Measurements from ENCODE around the gene LRRC23. TPM values are rescaled to one million over a fixed set of nuclear protein-coding genes. Genes with fewer than 3 reads are reported as not detected.

Gene LRRC23
- total RNA-seq, 1 donor from 2014 or later, result 14.5 TPM

DNA sequence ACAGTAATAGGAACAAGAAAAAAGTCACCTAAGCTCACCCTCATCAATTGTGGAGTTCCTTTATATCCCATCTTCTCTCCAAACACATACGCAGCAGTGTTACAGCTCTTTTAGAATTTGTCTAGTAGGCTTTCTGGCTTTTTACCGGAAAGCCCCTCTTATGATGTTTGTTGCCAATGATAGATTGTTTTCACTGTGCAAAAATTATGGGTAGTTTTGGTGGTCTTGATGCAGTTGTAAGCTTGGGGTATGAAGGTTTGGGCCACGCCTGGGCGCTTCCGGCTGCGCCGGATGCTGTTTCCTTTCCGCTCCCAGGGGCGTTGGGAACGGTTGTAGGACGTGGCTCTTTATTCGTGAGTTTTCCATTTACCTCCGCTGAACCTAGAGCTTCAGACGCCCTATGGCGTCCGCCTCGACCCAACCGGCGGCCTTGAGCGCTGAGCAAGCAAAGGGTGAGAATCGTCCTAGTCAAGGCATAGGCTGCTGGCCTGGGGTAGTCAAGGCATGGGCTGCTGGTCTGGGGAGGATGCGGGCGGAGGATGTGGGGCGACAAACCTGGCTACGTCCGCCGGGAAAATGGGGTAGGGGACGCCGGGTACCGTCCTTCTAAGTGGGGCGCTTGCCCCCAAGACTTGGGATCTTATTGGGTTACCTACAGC, 39.2 kb downstream of the LRRC23 start, which contains the start of the genes C12orf57 and RNU7-1:
TSS of gene C12orf57 (plus strand) at position 301 of the 659 bp plus-strand sequence. CDS start at position 401, 100 bp downstream.
TSS of gene RNU7-1 (plus strand) at position 95 of the 659 bp plus-strand sequence.
- DNase-seq (ENCODE audit: low read depth), result peak; percentile 88
- no peak for TF ChIP-seq CTCF (conservative IDR thresholded peaks at IDR 0.05; ENCODE audit: low read depth, low read length)
- H3K4me3 ChIP-seq (ENCODE audit: low read depth, low read length), result peak within 1 kb of the TSS; percentile 75

DNA sequence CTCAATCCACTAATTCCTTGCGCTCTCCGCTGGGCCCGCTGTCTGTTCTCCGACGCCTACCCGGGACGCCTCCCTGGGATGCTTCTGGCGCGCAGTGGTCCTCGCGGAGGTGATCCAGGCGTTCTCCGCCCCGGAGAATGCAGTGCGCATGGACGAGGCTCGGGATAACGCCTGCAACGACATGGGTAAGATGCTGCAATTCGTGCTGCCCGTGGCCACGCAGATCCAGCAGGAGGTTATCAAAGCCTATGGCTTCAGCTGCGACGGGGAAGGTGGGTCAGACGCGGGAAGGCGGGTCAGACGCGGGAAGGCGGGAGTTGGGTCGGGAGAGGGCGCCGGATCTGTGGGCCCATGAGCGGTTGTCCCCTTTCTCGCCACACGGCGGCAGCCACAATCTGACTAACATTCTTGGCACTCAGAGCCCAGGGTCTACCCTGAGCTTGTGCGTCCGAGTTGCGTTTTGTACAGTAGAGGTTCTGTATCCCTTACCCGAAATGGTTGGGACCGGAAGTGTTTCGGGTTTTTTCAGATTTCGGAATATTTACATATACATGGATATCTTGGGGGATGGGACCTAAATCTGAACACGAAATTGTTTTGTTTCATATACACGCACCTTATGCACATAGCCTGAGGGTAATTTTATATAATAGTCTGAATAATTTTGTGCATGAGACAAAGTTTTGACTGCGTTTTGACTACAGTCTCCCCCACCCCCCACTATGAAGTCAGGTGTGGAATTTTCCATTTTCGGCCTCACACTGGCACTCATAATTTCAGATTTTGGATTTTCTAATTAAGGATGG, 40.0 kb downstream of the LRRC23 start:
- peak; percentile 83 for TF ChIP-seq CTCF (conservative IDR thresholded peaks at IDR 0.05; ENCODE audit: low read depth, low read length)
- no peak for DNase-seq (ENCODE audit: low read depth)
- H3K4me3 ChIP-seq (ENCODE audit: low read depth, low read length), result peak overlapping the region; percentile 75

DNA sequence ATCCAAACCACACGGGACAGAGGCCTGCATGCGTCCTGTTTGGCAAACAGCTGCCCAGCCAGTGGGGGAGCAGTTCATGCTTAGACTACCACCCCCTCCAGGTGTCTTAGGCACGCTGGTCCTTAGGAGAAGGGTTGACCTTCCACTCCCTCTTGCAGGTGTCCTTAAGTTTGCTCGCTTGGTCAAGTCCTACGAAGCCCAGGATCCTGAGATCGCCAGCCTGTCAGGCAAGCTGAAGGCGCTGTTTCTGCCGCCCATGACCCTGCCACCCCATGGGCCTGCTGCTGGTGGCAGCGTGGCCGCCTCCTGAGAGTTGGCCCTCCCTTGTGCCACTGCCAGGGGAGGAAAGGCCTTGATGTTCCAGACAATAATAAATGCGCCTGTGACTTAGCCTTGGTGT, 41.0 kb downstream of the LRRC23 start:
- H3K4me3 ChIP-seq (ENCODE audit: low read depth, low read length), result peak overlapping the region; percentile 64
- no peak for TF ChIP-seq CTCF (conservative IDR thresholded peaks at IDR 0.05; ENCODE audit: low read depth, low read length)
- DNase-seq (ENCODE audit: low read depth), result no peak

GRCh38 chr12:6946033-6946919, 41.7 kb downstream of the LRRC23 start:
- TF ChIP-seq CTCF (conservative IDR thresholded peaks at IDR 0.05; ENCODE audit: low read depth, low read length), result no peak
- peak overlapping the region; percentile 64 for H3K4me3 ChIP-seq (ENCODE audit: low read depth, low read length)
- DNase-seq (ENCODE audit: low read depth), result no peak

DNA sequence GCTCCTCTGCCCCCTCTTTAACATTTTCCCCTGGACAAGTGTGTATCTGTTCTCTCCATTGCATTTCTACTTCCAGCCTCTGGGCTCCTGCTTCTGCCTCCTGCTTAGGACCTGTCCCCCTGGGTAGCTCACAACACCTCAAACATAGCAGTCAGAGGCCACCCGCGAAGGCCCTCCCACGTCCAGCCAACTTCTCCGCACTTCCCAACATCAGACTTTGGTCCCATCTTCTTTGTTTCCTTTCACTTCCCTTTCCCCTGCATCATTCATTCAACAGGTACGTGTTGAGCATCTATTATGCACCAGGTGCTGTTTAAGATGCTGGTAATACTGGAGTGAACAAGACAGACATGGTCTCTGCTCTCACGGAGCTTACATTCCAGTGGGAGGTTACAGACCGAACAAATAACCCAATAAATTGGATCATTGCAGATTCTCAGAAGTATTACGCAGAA, 42.3 kb downstream of the LRRC23 start:
- no peak for DNase-seq (ENCODE audit: low read depth)
- peak overlapping the region; percentile 64 for H3K4me3 ChIP-seq (ENCODE audit: low read depth, low read length)
- no peak for TF ChIP-seq CTCF (conservative IDR thresholded peaks at IDR 0.05; ENCODE audit: low read depth, low read length)

DNA sequence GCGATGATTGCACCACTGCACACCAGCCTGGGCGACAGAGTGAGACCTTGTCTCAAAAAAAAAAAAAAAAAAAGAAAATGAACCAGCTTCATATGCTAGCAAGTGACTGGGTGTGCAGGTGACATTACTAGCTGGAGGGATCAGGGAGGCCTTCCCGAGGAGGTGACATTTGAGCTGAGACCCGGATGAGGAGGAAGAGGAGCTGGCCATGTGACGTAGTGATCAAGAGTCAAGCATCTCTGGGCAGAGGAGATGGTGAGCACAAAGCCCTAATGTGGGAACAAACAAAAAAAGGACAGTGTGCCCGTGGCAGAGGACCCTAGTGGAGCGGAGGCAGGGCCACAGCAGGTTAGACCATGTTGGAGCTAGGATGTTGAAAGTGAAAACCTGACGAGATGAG, 43.0 kb downstream of the LRRC23 start:
- H3K4me3 ChIP-seq (ENCODE audit: low read depth, low read length), result no peak overlapping the region
- no peak for DNase-seq (ENCODE audit: low read depth)
- TF ChIP-seq CTCF (conservative IDR thresholded peaks at IDR 0.05; ENCODE audit: low read depth, low read length), result no peak

Measured in epithelial cell of proximal tubule (primary cell).